Kidney tubule cell (primary cell): ENCODE results near the gene SLC16A4.
A peak's percentile ranks its signal among the peaks of the same experiment; 100 is the strongest.
"Not testable (repeated sequence)": the region's sequence is repeated elsewhere in the genome, so short reads cannot be mapped to it uniquely, and the experiment has no call there.

Source experiments
- DNase-seq: peaks from one replicate; pipeline ENCODE4 v3.0.0-alpha.2; 2018; ENCODE audit warnings: low spot score

SLC16A4 gene

DNA sequence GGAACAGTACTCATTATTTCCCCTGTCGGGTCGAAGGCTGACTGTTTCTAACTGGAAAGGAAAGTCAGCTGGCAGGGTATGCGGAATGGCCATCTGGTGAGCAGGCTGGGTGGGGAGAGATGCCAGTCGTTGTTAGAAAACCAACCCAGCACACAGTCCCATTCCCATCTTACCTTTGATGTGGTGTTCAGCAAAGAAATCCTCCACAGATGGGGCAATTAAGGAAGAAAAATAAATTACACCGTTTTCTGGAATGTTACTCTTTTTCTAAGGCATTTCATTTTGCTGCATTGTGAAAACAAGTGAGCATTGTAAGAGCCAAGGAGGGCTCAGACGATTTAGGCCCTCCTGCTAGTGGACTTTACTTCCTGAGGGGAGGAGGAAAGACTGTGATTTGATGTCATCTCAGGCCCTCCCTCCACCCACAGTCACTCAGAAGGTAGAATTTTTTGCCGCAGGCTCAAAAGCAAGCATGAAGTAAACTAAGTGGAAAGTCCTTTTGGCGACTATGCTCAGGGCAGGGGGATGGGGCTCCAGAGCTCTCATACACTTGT lies at the start of gene SLC16A4:
SLC16A4 (minus strand) TSS at position 335 of the 554 bp plus-strand sequence. CDS start 1,703 bp downstream, outside the sequence.
- peak; percentile 74 for DNase-seq

DNA sequence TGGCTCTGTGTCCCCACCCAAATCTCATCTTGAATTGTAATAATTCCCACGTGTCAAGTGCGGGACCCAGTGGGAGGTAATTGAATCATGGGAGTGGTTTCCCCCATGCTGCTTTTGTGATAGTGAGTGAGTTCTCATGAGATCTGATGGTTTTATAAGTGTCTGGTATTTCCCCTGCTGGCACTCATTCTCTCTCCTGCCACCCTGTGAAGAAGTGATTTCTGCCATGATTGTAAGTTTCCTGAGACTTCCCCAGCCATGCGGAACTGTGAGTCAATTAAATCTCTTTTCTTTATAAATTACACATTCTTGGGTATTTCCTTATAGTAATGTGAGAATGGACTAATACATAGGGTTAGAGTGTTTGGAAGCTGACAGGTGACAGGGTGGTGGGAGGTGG lies 49.0 kb upstream of the SLC16A4 start:
- peak; percentile 17 for DNase-seq

DNA sequence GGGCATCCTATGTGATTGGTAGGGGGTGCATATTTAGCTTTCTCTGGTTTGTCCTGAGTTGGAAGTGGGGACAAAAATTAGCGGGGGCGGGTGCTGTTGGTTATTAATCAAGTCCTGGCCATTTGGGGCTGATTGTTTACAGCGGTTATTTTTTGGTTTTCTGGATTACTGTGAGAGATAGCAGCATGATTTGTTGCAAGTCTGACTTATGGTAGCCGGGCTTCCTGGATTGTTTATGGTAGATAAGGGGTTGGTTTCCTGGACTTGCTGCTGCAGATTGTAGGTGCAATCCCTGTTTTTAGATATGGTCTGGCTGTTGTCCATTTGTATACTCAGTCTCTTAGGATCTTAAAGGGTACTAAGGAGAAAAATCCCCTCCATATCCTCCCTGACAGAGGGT lies 48.1 kb upstream of the SLC16A4 start:
- DNase-seq, result no peak

DNA sequence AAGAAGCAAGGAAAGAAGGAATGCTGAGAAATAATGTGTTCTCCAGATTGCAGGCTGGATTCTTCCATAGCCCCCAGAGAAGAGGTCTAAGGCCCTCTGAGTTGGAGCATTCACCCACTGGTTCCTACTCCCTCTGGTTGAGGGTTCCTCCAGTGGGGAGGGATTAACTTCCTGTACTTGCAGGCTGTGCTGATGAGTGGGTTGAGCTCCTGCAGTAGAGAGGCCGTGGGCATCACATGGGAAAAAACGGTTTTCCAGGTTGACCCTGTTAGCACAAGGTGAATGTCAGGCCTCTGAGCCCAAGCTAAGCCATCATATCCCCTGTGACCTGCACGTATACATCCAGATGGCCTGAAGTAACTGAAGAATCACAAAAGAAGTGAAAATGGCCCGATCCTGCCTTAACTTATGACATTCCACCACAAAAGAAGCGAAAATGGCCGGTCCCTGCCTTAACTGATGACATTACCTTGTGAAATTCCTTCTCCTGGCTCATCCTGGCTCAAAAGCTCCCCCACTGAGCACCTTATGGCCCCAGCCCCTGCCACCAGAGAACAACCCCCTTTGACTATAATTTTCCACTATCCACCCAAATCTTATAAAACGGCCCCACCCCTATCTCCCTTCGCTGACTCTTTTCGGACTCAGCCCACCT lies 46.9 kb upstream of the SLC16A4 start:
- DNase-seq, result not testable (repeated sequence)

DNA sequence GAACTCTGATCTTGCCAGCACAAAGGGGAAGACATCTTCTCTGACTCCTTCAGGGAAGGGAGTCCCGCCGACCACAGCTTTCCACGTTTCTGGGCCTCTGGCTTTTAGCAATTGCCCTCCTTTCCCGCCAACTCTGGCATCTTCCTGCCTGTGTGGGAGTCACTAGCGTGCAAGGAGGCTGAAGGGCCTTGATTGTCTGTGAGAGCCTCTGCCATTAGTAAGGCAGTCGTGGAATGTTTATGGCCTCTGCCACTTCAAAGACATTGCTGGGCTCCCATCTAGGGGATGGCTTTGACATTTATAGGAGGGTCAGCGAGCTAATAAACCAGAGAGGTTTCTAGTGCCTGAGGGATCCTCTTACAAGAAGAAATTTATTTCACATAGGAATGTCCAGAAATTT lies 45.8 kb upstream of the SLC16A4 start:
- DNase-seq, result no peak

DNA sequence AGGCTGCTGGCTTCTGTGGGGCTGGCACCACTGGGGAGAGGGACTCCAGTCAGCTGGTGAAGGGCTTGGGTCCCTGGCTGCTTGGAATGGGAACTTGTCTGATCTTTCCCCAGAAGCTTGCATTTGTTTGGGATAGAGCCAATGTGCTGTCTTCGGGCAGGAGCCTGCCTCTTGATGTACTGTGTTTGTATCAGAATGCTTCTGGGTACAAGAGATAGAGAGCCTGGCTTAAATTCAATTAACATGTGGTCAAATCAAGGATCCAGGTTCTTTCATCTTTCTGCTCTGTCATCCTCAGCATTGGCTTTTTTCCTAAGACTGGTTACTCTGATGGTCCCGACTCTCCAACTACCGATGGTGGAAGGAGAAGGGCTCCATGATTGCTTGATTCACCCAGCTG lies 44.1 kb upstream of the SLC16A4 start:
- DNase-seq, result no peak

DNA sequence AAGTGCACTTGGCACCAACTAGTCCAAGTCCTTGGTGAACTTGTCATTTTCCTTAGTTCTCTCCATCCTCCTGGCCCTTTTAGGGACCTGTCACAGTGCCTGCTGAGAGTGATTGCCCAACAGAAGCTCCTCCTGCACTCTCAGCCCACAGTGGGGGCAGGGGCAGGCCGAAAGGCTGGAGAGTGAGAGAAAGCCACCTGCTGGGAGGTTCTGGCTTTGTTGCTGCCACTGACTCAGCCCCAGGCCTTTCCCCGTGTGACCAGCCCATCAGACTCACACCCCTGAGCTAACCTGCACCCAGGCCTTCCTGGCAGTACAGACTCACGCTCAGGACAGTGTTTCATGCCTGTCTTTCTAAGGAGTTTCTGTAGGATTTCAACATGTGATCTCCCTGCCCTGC lies 43.0 kb upstream of the SLC16A4 start:
- DNase-seq, result peak; percentile 85

DNA sequence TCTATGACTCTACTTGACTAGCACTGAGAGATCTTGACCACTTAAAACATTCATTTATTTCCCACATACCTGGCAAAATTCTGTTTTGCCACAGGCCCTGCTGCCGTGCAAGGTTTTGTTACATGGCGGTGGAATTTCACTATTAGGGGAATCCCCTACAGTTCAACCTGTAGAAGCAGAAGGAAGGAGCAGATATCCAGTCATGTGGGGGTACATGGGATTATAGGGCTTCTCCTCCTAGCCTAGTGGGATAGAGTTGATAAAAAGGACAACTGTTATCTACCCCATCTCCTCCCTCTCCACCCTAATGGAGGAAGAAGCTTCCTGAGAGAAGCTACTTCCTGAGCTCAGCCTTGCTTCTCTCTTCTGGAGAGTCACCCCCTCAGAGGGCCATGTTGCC lies 42.4 kb upstream of the SLC16A4 start:
- no peak for DNase-seq

DNA sequence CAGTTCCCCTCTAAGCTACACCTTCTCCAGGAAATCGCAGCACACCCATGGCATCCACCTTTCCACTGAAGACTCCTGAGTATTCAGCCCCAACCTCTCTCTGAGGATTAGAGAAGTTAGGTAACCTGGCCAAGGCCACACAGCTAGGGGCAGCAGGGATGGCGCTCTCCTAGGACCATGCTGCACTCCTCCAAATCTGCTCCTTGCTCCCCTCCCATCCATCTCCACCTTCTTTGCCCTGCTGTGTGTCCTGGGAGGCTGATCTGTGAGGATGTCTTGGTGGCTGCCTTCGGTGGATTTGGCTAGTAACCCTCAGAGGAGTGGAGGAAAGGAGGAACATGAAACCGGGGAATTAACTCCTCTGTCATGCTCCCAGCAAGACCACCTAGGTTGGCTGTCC lies 40.1 kb upstream of the SLC16A4 start:
- no peak for DNase-seq

DNA sequence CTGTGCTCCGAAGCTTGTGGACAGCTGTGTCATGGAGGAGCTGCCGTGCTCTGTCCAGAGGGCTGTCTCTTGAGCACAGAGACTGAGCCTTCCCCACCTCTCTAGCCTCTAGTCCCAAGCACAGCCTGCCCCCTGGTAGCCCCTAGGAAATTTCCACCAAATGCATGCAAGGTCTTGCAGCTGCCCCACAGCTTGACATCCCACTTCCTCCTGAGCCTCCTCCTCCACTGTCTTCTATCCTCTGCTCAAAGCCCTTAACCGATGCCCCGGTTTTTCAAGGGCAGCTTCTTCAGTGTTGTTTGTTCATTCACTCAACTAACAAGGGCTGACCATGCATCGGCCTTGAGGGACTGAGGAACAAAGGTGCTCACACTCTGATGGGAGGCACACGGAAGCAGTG lies 39.5 kb upstream of the SLC16A4 start:
- no peak for DNase-seq

DNA sequence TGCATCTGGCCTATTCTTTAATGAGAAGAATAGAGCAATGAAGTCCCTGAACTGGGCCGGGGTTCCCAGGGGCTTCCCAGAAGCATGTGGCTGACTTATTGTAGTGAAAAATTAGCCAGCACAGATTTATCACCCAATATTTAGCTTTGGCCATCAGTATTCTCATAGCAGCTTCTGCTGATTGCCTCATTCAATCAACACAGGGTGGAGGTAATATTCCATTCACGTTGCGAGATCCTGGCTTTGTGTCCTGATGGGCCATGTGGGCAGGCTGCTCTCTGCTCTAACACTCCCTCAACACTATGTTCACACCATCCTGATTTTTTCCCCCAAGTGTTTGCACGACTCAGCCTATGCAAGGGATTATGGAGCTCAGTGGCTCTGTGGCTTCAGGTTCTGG lies 38.1 kb upstream of the SLC16A4 start:
- no peak for DNase-seq

DNA sequence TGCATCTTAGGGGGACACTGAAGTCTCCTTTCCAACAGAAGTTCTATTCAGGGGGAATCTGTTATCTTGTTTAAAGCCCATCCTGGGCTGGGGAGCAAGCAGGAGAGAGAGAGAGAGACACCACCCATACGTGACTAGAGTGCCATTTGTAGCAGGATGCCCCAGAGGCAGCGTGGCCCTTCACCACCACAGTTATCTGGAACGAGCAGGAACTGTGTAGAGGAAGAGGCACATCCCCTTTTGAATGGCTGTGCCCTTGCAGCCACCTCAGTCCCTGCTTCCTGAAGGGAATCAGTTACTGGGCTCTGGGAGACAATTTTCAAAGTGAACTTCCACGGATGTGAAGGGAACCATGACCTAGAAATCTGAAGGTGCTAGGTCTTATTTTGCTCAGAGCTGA lies 36.0 kb upstream of the SLC16A4 start:
- no peak for DNase-seq

DNA sequence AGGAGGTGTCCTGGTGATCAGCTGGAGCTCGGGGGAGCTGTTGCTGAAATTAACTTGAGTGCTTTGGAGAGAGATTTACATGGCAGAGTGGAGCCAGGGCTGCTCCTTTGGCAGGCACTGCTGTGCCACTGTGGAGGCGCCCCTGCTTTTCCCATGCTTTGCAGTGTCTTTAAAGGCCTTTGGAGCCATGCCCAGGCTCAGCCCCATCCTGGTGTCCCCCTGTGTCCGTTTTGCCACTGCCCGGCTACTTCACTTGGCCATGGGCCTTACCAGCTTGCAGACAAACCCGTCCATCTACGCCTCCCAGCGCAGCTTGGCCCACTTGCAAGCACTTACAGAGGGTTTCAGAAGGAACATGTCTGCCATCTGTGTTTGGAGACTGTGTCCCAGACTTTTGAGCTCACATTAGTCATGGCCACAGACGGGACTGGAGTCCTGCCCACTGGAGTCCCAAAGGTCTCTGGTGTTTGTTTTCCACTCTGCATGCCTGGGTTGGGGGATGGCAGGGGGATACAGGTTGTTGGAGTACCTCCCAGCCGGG lies 34.9 kb upstream of the SLC16A4 start:
- DNase-seq, result no peak

DNA sequence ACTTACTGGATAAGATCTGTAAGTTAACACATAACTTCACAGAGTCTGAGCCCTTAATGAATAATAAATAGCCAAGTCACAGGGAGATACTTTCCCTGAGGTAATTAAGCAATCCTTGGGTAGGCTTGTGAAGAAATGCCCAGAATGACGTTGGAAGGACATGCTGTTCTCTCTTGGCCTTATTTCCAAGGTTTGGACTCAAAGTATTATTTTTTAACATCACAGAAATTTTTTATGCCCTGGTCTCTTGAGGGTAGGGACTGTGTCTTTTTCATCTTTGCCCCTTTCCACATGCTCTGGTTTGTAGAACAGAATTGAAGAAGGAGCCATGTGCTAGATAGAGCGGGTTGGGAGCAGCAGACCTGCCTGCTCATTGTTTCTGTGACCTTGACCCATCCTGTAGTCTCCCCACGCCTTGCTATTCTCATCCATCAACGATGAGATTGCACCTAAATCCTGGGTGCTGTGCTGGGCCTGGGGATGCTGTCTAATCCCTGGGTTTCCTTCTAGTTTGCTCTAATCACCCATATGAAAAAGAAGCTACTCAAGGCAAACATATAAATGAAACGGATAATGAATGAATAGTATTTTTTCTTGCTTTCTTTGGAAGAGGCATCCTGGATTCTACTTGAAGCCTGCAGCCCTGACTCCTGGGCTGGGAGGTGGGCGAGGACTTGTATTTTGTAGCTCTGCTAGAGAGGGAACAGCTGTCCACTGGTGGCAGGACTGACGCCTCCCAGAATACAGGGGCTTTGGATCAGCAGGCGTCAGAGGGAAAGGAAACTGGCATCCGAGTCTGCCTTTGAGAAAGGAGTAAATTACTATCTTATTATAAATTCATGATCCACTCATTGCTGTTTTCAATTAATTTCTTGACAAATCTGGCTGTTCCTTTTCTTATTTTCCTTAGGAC lies 34.1 kb upstream of the SLC16A4 start:
- no peak for DNase-seq

DNA sequence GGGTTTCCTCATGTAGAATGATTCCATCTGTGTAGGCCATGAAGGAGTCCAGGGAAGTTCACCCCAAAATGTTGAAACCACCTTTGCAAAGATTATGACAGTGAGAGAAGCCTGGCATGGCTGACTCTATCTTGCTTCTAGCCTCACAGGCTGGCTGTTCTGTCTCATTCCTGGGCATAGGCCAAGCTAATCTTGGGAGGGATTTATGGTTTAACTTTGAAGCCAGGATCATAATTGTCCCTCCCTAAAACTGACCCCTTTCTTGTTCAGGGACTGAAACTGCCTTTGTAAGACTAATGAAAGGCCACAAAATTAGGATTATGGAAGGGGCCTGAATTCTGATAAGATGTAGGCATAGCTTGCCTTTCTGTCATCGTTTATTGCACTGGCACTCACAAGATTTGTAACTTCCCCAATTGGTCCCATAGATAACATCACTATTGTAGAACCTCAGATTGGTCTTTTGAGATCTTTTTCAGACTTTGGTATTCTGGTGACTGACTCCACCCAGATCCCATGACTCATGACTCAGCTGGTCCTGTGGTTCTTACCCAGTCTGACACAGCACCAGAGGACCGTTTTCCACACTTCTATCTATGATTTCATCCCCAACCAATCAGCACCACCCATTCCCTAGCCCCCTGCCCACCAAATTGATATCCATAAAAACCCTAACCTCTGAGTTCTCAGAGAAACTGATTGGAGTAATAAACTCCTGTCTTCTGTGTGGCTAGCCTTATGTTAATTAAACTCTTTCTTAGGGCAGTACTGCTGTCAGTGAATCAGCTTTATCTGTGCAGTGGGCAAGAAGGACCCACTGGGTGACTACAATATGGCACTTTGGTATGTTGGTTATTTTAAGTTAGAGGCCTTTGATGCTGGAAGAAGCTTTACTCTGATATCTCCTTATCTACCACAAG lies 30.3 kb upstream of the SLC16A4 start:
- DNase-seq, result peak; percentile 29

DNA sequence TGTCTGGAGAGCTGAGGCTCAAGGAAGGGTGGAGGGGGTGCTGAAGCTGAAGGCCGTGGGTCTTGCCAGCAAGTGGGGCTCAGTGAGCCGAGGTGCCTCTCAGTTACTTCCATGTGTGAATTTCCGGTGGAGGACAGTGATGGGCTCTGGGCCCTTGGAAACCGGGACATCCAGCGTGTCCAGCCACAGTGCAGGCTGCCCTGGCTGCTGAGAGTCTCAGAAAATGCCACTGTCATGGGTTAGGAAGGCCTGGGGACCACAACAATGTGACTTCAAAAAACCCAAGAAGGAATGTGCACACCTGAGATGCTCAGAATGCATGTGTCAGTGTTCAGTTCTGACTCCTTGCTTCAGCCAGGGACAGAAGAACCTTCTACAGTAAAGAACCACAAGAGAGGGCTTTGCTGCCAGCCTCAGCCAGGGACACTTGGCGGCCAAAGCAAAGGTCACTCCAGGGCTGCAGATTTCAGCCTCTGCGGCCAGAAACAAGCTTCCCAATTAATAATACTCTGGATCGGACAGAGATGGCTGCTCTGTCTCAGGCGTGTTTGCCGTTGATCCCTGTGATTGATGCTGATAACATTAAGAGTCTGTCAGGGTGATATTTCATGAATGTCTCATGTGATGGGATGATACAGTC lies 29.3 kb upstream of the SLC16A4 start:
- DNase-seq, result no peak

DNA sequence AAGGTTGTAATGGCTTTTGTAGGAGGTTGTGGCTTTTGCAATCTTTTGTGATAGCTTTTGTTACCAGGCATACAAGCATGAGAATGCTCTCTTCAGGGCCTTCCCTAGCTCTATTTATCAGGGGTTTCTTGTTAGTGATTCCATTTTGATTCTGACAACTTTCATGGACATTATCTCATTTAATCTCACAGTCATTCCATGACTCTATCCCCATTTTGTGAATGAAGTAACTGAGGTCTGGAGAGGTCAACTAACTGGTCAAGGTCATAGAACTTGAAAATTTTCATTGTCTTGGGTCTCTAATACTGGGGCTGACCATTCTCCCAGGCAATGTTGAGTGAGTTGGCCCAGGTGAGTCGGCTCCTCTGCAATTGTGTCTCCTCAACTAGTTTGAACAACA lies 27.9 kb upstream of the SLC16A4 start:
- DNase-seq, result no peak

DNA sequence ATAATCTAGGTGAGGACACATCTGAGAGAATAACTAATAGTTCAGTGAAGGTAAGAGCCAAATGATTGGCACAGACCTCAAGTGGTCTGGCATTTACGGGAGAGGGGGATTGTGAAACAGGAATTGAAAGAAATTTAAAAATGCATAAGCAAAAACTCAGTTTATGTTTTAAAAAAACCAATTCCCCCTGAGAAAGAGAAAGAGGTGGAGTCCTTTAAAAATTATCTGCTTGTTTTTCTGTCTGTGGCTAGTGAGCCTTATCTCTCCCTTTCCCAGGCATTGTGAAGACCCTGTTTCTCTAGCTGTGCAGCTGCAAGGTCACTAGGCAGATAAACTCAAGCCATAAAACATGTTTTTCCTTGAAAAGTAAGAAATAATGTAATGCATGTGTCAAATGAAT lies 22.2 kb upstream of the SLC16A4 start:
- DNase-seq, result not testable (repeated sequence)

DNA sequence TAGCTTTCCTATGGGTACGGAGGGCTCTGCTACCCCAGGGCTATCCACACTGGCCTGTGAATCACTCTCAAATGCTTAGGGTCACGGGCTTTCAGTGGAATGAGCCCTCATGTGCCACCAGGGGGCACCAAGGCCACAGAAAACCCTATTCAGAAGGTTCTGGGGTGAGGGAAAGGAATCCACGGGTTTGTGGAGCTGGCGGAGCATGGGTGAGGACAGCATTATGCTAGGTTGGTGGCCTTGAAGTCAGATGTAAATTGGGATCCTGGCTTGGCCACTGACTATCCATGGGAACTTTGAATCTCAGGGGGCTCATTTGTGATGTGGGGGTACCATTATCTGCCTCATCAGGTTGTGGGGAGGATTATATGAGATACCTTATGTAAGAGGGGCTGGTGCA lies 21.8 kb upstream of the SLC16A4 start:
- peak; percentile 76 for DNase-seq

DNA sequence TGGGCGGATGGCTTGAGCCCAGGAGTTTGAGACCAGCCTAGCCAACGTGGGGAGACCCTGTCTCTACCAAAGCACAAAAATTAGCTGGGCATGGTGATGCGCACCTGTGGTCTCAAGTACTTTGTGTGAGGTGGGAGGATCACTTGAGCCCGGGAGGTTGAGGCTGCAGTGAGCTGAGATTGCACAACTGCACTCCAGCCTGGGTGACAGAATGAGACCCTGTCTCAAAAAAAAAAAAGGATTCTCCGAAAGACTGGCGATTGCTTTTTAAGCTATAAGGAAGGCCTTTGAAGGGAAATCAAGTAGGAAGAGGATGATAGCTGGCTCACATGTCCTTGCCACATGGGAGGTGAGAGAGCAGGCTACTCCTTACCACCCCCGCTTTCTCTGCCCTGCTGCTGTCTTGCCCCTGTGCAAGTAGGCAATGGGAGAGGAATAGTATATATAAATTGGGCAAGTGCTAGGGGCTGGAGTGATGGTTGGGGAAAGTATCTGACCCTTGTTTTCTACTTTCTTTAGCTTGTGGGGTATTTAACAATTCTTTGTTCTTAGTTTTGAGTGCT lies 20.4 kb upstream of the SLC16A4 start:
- no peak for DNase-seq

DNA sequence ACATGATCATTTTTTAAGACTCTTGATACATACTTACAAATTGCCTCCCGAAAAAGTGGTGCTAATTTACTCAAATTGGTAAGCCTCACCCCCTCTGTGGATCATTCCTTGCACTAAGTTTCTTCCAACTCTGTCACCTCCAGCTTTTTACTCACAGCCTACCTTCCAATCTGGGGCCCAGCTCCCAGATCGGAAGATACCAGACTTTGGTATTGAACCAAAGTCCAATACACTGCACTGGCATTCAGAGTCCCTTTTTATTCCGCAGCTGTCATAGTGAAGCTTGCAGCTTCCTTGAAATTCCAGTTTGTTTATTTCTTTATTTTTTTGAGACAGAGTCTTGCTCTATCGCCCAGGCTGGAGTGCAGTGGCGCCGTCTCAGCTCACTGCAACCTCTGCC lies 18.5 kb upstream of the SLC16A4 start:
- no peak for DNase-seq
